H9 (cell line): ENCODE data around the gene TMEM26. TPM values are rescaled to one million over a fixed set of nuclear protein-coding genes. Genes with fewer than 3 reads are reported as not detected.

ENCODE experiments used
- DNase-seq: peaks from one replicate; pipeline ENCODE4 v3.0.0-alpha.2; 2017
- H2AFZ ChIP-seq: one replicate; pipeline ENCODE4 v1.6.1; 2013; ENCODE audit warnings: mild to moderate bottlenecking, low read length, control low read depth, moderate library complexity
- H2AK5ac ChIP-seq: 2 replicates; pipeline ENCODE4 v1.6.1; 2013; ENCODE audit warnings: low read length, control low read depth, mixed read lengths; ENCODE audit not compliant: insufficient read length
- H2BK120ac ChIP-seq: one replicate; pipeline ENCODE4 v1.6.1; 2013; ENCODE audit warnings: low read depth, mild to moderate bottlenecking, low read length, control low read depth, inconsistent platforms; ENCODE audit not compliant: poor library complexity, severe bottlenecking
- H2BK12ac ChIP-seq: 2 replicates; pipeline ENCODE4 v1.6.1; 2013; ENCODE audit warnings: low read length, control low read depth, mixed read lengths, low read depth; ENCODE audit not compliant: insufficient read length
- H2BK15ac ChIP-seq: 2 replicates; pipeline ENCODE4 v1.6.1; 2013; ENCODE audit warnings: low read depth, low read length, control low read depth
- H2BK20ac ChIP-seq: one replicate; pipeline ENCODE4 v1.6.1; 2013; ENCODE audit warnings: low read depth, mild to moderate bottlenecking, low read length, control low read depth, inconsistent platforms; ENCODE audit not compliant: poor library complexity, severe bottlenecking
- H2BK5ac ChIP-seq: 2 replicates; pipeline ENCODE4 v1.6.1; 2013; ENCODE audit warnings: low read length, control low read depth, mixed read lengths; ENCODE audit not compliant: insufficient read length
- H3K14ac ChIP-seq: 2 replicates; pipeline ENCODE4 v1.6.1; 2013; ENCODE audit warnings: low read length, control low read depth; ENCODE audit not compliant: insufficient read depth
- H3K18ac ChIP-seq: 2 replicates; pipeline ENCODE4 v1.6.1; 2013; ENCODE audit warnings: low read depth, mild to moderate bottlenecking, mixed read lengths, low read length, control low read depth; ENCODE audit not compliant: insufficient read length
- H3K23ac ChIP-seq: 2 replicates; pipeline ENCODE4 v1.6.1; 2013; ENCODE audit warnings: low read length, control low read depth, mixed read lengths, low read depth; ENCODE audit not compliant: insufficient read length
- H3K23me2 ChIP-seq: 2 replicates; pipeline ENCODE4 v1.6.1; 2013; ENCODE audit warnings: low read depth, mild to moderate bottlenecking, mixed read lengths, low read length, control low read depth; ENCODE audit not compliant: insufficient read length, poor library complexity, severe bottlenecking
- H3K27ac ChIP-seq: 2 replicates; pipeline ENCODE4 v1.5.1; 2013; ENCODE audit warnings: low read length, control low read depth, mixed read lengths, low read depth; ENCODE audit not compliant: insufficient read length
- H3K27me3 ChIP-seq: 2 replicates; pipeline ENCODE4 v1.6.1; 2013; ENCODE audit warnings: low read length, control low read depth, inconsistent platforms; ENCODE audit not compliant: insufficient read depth
- H3K4ac ChIP-seq: 2 replicates; pipeline ENCODE4 v1.6.1; 2013; ENCODE audit warnings: low read depth, mild to moderate bottlenecking, control low read depth, inconsistent platforms, low read length, moderate library complexity
- H3K4me1 ChIP-seq: 2 replicates; pipeline ENCODE4 v1.6.1; 2013; ENCODE audit warnings: low read length, control low read depth, inconsistent platforms; ENCODE audit not compliant: insufficient read depth
- H3K4me2 ChIP-seq: 2 replicates; pipeline ENCODE4 v1.6.1; 2013; ENCODE audit warnings: low read length, control low read depth, mixed read lengths; ENCODE audit not compliant: insufficient read length, insufficient read depth
- H3K56ac ChIP-seq: 2 replicates; pipeline ENCODE4 v1.6.1; 2013; ENCODE audit warnings: low read depth, mild to moderate bottlenecking, mixed read lengths, low read length, control low read depth; ENCODE audit not compliant: insufficient read length
- H3K79me1 ChIP-seq: 2 replicates; pipeline ENCODE4 v1.6.1; 2013; ENCODE audit warnings: low read depth, mild to moderate bottlenecking, moderate library complexity, low read length, control low read depth, inconsistent platforms; ENCODE audit not compliant: insufficient read depth, poor library complexity, severe bottlenecking
- H3K79me2 ChIP-seq: 2 replicates; pipeline ENCODE4 v1.6.1; 2013; ENCODE audit warnings: low read length, control low read depth, inconsistent platforms; ENCODE audit not compliant: insufficient read depth
- H3K9ac ChIP-seq: 2 replicates; pipeline ENCODE4 v1.6.1; 2013; ENCODE audit warnings: low read length, control low read depth, mixed read lengths; ENCODE audit not compliant: insufficient read length; ENCODE audit errors: extremely low read depth
- H3K9me3 ChIP-seq: one replicate; pipeline ENCODE4 v1.6.1; 2013; ENCODE audit warnings: low read depth, low read length, inconsistent platforms; ENCODE audit not compliant: control insufficient read depth
- H3T11ph ChIP-seq: one replicate; pipeline ENCODE4 v1.6.1; 2013; ENCODE audit warnings: mild to moderate bottlenecking, low read length, control low read depth, inconsistent platforms
- H4K20me1 ChIP-seq: one replicate; pipeline ENCODE4 v1.6.1; 2013; ENCODE audit not compliant: control insufficient read depth, insufficient read length, insufficient read depth
- H4K5ac ChIP-seq: 2 replicates; pipeline ENCODE4 v1.6.1; 2013; ENCODE audit warnings: low read depth, mild to moderate bottlenecking, mixed read lengths, low read length, control low read depth; ENCODE audit not compliant: insufficient read length
- H4K8ac ChIP-seq: replicated peaks from 2 replicates; pipeline ENCODE4 v1.6.1; 2013; ENCODE audit warnings: low read length, control low read depth, mixed read lengths, low read depth; ENCODE audit not compliant: insufficient read length
- H4K91ac ChIP-seq: 2 replicates; pipeline ENCODE4 v1.6.1; 2013; ENCODE audit warnings: low read depth, mild to moderate bottlenecking, moderate library complexity, mixed read lengths, low read length, control low read depth; ENCODE audit not compliant: insufficient read length
- H3K27ac Mint-ChIP-seq, 3 experiments: 2 replicates in 2 of 3; 3 replicates in 1 of 3; pipeline ENCODE4 v1.8.0; 2020 to 2021; ENCODE audit warnings: mixed read lengths in 3 of 3, mild to moderate bottlenecking in 1 of 3, moderate library complexity in 1 of 3
- H3K27me3 Mint-ChIP-seq: 2 replicates; pipeline ENCODE4 v1.8.0; 2021; ENCODE audit warnings: low read depth, mild to moderate bottlenecking, moderate library complexity, mixed read lengths
- H3K36me3 Mint-ChIP-seq, 3 experiments: 2 replicates in 2 of 3; 3 replicates in 1 of 3; pipeline ENCODE4 v1.8.0; 2020 to 2021; ENCODE audit warnings: low read depth in 3 of 3, mixed read lengths in 3 of 3; ENCODE audit not compliant: insufficient read depth in 1 of 3
- H3K4me1 Mint-ChIP-seq, 2 experiments: 2 replicates each; pipeline ENCODE4 v1.8.0; 2020; ENCODE audit warnings: mixed read lengths in 2 of 2
- H3K4me3 Mint-ChIP-seq, 2 experiments: 2 replicates in 1 of 2; 3 replicates in 1 of 2; pipeline ENCODE4 v1.8.0; 2020 to 2021; ENCODE audit warnings: mild to moderate bottlenecking in 2 of 2, mixed read lengths in 2 of 2, moderate library complexity in 1 of 2
- H3K9me3 Mint-ChIP-seq, 2 experiments: 2 replicates in 1 of 2; 3 replicates in 1 of 2; pipeline ENCODE4 v1.8.0; 2020; ENCODE audit warnings: mild to moderate bottlenecking in 2 of 2, mixed read lengths in 2 of 2, moderate library complexity in 1 of 2
- WGBS: extraction: QIAGEN DNeasy Blood & Tissue Kit; methylation state at CpG from one replicate; pipeline ENCODE4 v1.1.7; 2013; ENCODE audit warnings: missing lambda C conversion rate, low lambda C conversion rate, mixed read lengths; ENCODE audit not compliant: insufficient read length; ENCODE audit errors: extremely low coverage; 5-methylcytosine and 5-hydroxymethylcytosine counted together
- total RNA-seq: library from RNA; stranded (reverse); gene quantifications from 2 replicates; pipeline ENCODE4 v1.2.1, GENCODE V29; 2021
- TF ChIP-seq, protein P1 (sequence below): fragments of 200-600 bp; sonication (generic); conservative IDR thresholded peaks from 3 replicates; pipeline ENCODE4 v1.8.0; 2021; ENCODE audit warnings: antibody characterized with exemption, mild to moderate bottlenecking

The TMEM26 gene
- total RNA-seq, 1 experiment from 2014 or later = 0.15 TPM

- Histone ChIP-seq H3K4ac (no peak overlapping the region), H3K27ac (no peak overlapping the region), H3K23ac (no peak overlapping the region), H3K4me1 (no peaks in the 10 kb centered on the region; the same call in 1 of the 2 replicates), H3K14ac (no peak overlapping the region), H3K56ac (no peak overlapping the region), H3K23me2 (peaks cover 9% of the 10 kb centered on the region), H3K9me3 (no peaks in the 10 kb centered on the region), H4K20me1 (no peaks in the 10 kb centered on the region), H3K18ac (no peak overlapping the region), H3K9ac (no peak overlapping the region), H3K4me2 (no peak overlapping the region), H3K27me3 (no peaks in the 10 kb centered on the region), H4K8ac (no peak overlapping the region), H3K79me1 (no peaks in the 10 kb centered on the region), H2BK12ac (no peak overlapping the region), H2AFZ (no peak overlapping the region), H2AK5ac (no peak overlapping the region), H2BK5ac (no peak overlapping the region), H3K79me2 (no peaks in the 10 kb centered on the region), H2BK15ac (no peak overlapping the region), H4K91ac (no peak overlapping the region), H3T11ph (no peak overlapping the region), H4K5ac (no peak overlapping the region), H2BK20ac (no peak overlapping the region), H2BK120ac (no peak overlapping the region)
- no CpG with 5 or more reads among the region's 3 CpGs for WGBS
- Mint-ChIP-seq H3K27ac (no peak overlapping the region), H3K27me3 (peaks cover 25% of the 10 kb centered on the region), H3K4me1 (peaks cover 7 to 22% of the 10 kb centered on the region in 2 experiments), H3K9me3 (no peaks in the 10 kb centered on the region), H3K36me3 (peaks cover 0 to 2% (median 0%) of the 10 kb centered on the region in 3 experiments; a peak in 1 of 7 replicates), H3K4me3 (no peak overlapping the region)
- DNase-seq = no peak
- TF ChIP-seq, protein P1, sequence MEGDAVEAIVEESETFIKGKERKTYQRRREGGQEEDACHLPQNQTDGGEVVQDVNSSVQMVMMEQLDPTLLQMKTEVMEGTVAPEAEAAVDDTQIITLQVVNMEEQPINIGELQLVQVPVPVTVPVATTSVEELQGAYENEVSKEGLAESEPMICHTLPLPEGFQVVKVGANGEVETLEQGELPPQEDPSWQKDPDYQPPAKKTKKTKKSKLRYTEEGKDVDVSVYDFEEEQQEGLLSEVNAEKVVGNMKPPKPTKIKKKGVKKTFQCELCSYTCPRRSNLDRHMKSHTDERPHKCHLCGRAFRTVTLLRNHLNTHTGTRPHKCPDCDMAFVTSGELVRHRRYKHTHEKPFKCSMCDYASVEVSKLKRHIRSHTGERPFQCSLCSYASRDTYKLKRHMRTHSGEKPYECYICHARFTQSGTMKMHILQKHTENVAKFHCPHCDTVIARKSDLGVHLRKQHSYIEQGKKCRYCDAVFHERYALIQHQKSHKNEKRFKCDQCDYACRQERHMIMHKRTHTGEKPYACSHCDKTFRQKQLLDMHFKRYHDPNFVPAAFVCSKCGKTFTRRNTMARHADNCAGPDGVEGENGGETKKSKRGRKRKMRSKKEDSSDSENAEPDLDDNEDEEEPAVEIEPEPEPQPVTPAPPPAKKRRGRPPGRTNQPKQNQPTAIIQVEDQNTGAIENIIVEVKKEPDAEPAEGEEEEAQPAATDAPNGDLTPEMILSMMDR = no peak
These were observed 5.1 kb downstream of the TMEM26 start for GRCh38 chr10:61448091-61448490.
